Transverse colon (tissue), 4 donors: Measurements from ENCODE around the gene CLBA1. TPM values are rescaled to one million over a fixed set of nuclear protein-coding genes. Genes with fewer than 3 reads are reported as not detected.

Experiments
- DNase-seq: peaks from one replicate; pipeline ENCODE4 v3.0.0-alpha.2; 2019
- H3K27ac ChIP-seq, 4 donors: fragments of 200-600 bp; sonication (generic); 2 replicates each; pipeline ENCODE4 v1.5.1; 2016 to 2018; ENCODE audit warnings: inconsistent platforms in 4 of 4
- H3K27me3 ChIP-seq: fragments of 200-600 bp; sonication (generic); 2 replicates; pipeline ENCODE4 v1.5.1; 2017; ENCODE audit warnings: inconsistent platforms
- H3K36me3 ChIP-seq, 4 donors: fragments of 200-600 bp; sonication (generic); 2 replicates each; pipeline ENCODE4 v1.5.1; 2017 to 2019; ENCODE audit warnings: inconsistent platforms in 4 of 4
- H3K4me1 ChIP-seq, 4 donors: fragments of 200-600 bp; sonication (generic); 2 replicates each; pipeline ENCODE4 v1.5.1; 2017 to 2020; ENCODE audit warnings: inconsistent platforms in 4 of 4
- H3K4me3 ChIP-seq, 4 donors: fragments of 200-600 bp; sonication (generic); 1 replicate in 1 of 4; 2 replicates in 3 of 4; pipeline versions ENCODE4 v1.5.1 to v1.6.1; 2017 to 2019; ENCODE audit warnings: inconsistent platforms in 4 of 4
- H3K9me3 ChIP-seq, 2 donors: fragments of 200-600 bp; sonication (generic); 2 replicates each; pipeline ENCODE4 v1.5.1; 2017 to 2019; ENCODE audit warnings: inconsistent platforms in 2 of 2
- CTCF ChIP-seq, 5 experiments: fragments of 200-600 bp in 3 of 5; fragments of 450-650 bp in 2 of 5; sonication (generic) in 3 of 5; IDR thresholded peaks; 1 replicate in 2 of 5; 2 replicates in 3 of 5; pipeline ENCODE4 v1.5.1; 2016 to 2017; ENCODE audit warnings: antibody characterized with exemption in 5 of 5, inconsistent platforms in 3 of 5, mild to moderate bottlenecking in 2 of 5, moderate library complexity in 1 of 5
- EP300 ChIP-seq: sonication (generic); formaldehyde crosslinking; IDR thresholded peaks from one replicate; pipeline ENCODE4 v1.6.1; 2017; ENCODE audit warnings: antibody characterized with exemption, low read depth
- POLR2A ChIP-seq: fragments of 450-650 bp; IDR thresholded peaks from one replicate; pipeline ENCODE4 v1.6.1; 2016; ENCODE audit warnings: antibody characterized with exemption, mild to moderate bottlenecking, moderate library complexity
- POLR2AphosphoS5 ChIP-seq, 3 donors: sonication (generic); formaldehyde crosslinking; IDR thresholded peaks; one replicate each; pipeline ENCODE4 v1.6.1; 2016; ENCODE audit warnings: antibody characterized with exemption in 3 of 3
- WGBS, 2 donors: methylation state at CpG; one replicate each; pipeline ENCODE4 v1.1.5; 2018; ENCODE audit warnings: low coverage in 1 of 2; 5-methylcytosine and 5-hydroxymethylcytosine counted together
- in situ Hi-C, 4 donors: fragments of 200-750 bp; cut with MboI; loops; one replicate each; pipeline versions ENCODE4 v1.15.0 to v1.15.1; 2017; ENCODE audit warnings: low sequenced_read_pairs in 3 of 4, low pct_ligation_motif_present in 1 of 4, low pct_unique_long_range_greater_than_20kb in 1 of 4
- intact Hi-C: fragments of 100-400 bp; cut with DNase I; formaldehyde crosslinking; loops from one replicate; pipeline ENCODE4 v1.15.1; 2023; ENCODE audit warnings: low total_unique reads
- total RNA-seq, 4 donors: library from RNA; depleted of rRNA; stranded (reverse); fragments of >200 nt; gene quantifications; one replicate each; pipeline ENCODE4 v1.1.0, GENCODE V29; 2016

The CLBA1 gene
- total RNA-seq, 4 donors from 2014 or later = 0.40 to 6.7 (median 5.3) TPM

GRCh38 chr14:104998801-104999200 lies 13.2 kb downstream of the CLBA1 start:
- Histone ChIP-seq H3K27ac (no peak overlapping the region), H3K4me1 (no peaks in the 10 kb centered on the region), H3K4me3 (no peak overlapping the region), H3K36me3 (no peaks in the 10 kb centered on the region), H3K9me3 (no peaks in the 10 kb centered on the region), H3K27me3 (no peaks in the 10 kb centered on the region)
- DNase-seq = no peak
- in situ Hi-C loops (no loop called here), intact Hi-C loops (no loop called here)
- no peak for TF ChIP-seq EP300
- TF ChIP-seq POLR2AphosphoS5 (IDR thresholded peaks at IDR 0.05) = no peak
- no peak for TF ChIP-seq CTCF (IDR thresholded peaks at IDR 0.05)
- no peak for TF ChIP-seq POLR2A
- WGBS, 2 donors = 80 to 97% methylated on average over 1 to 5 of the region's 5 CpGs

- no peak for DNase-seq
- no peaks in the 10 kb centered on the region for H3K27me3 ChIP-seq
- intact Hi-C loops (no loop called here), in situ Hi-C loops (no loop called here)
- no peaks in the 10 kb centered on the region for H3K36me3 ChIP-seq
- 94% methylated on average over 3 of the region's 3 CpGs; no CpG with 5 or more reads in 1 of the 2 donors for WGBS, 2 donors
- no peaks in the 10 kb centered on the region for H3K9me3 ChIP-seq
- no peak overlapping the region for H3K27ac ChIP-seq
- H3K4me3 ChIP-seq = no peak overlapping the region
- no peaks in the 10 kb centered on the region for H3K4me1 ChIP-seq
- no peak for TF ChIP-seq EP300
- TF ChIP-seq CTCF (IDR thresholded peaks at IDR 0.05) = no peak
- no peak for TF ChIP-seq POLR2A
- no peak for TF ChIP-seq POLR2AphosphoS5 (IDR thresholded peaks at IDR 0.05)
Observed at GRCh38 chr14:104999361-104999760, 13.8 kb downstream of the CLBA1 start.

- TF ChIP-seq POLR2AphosphoS5 (IDR thresholded peaks at IDR 0.05) = no peak
- TF ChIP-seq EP300 = no peak
- TF ChIP-seq CTCF (IDR thresholded peaks at IDR 0.05) = no peak
- TF ChIP-seq POLR2A = no peak
- 86% methylated on average over 14 of the region's 20 CpGs; no CpG with 5 or more reads in 1 of the 2 donors for WGBS, 2 donors
- no peaks in the 10 kb centered on the region for H3K27me3 ChIP-seq
- H3K4me1 ChIP-seq = no peaks in the 10 kb centered on the region
- in situ Hi-C loops (no loop called here), intact Hi-C loops (no loop called here)
- no peak for DNase-seq
- no peak overlapping the region for H3K4me3 ChIP-seq
- peaks cover 0 to 6% (median 0%) of the 10 kb centered on the region in 4 donors for H3K36me3 ChIP-seq
- no peak overlapping the region for H3K27ac ChIP-seq
- no peaks in the 10 kb centered on the region for H3K9me3 ChIP-seq
Observed at GRCh38 chr14:105005329-105005928, 19.8 kb downstream of the CLBA1 start.

GRCh38 chr14:105005929-105006830 lies 20.6 kb downstream of the CLBA1 start:
- TF ChIP-seq CTCF (IDR thresholded peaks at IDR 0.05) (no peak), POLR2A (no peak)
- H3K4me3 ChIP-seq = no peak overlapping the region
- peaks cover 0 to 14% (median 0%) of the 10 kb centered on the region in 4 donors for H3K36me3 ChIP-seq
- 80 to 89% methylated on average over 2 to 18 of the region's 21 CpGs for WGBS, 2 donors
- no peak overlapping the region for H3K27ac ChIP-seq
- intact Hi-C loops = no loop called here
- no peak for DNase-seq
- H3K27me3 ChIP-seq = no peaks in the 10 kb centered on the region
- H3K9me3 ChIP-seq = no peaks in the 10 kb centered on the region
- in situ Hi-C loops = no loop called here
- no peaks in the 10 kb centered on the region for H3K4me1 ChIP-seq
